GM23338 (cell line): ENCODE results near the gene ELFN1. TPM values are rescaled to one million over a fixed set of nuclear protein-coding genes. Genes with fewer than 3 reads are reported as not detected.
A peak's percentile ranks its signal among the peaks of the same experiment; 100 is the strongest.

ENCODE experiments used
- ATAC-seq: fragments of 200-7000 bp; cut with Tn5 transposase; 3 replicates; pipeline ENCODE4 v1.9.1; 2020
- DNase-seq: peaks from one replicate; pipeline ENCODE4 v3.0.0-alpha.2; 2015; ENCODE audit warnings: low spot score
- H2AFZ ChIP-seq: fragments of 200-600 bp; sonication (generic); 2 replicates; pipeline ENCODE4 v1.8.0; 2016; ENCODE audit warnings: antibody characterized with exemption, mild to moderate bottlenecking, moderate library complexity
- H3F3A ChIP-seq: fragments of 200-600 bp; sonication (generic); replicated peaks from 2 replicates; pipeline ENCODE4 v1.8.0; 2017; ENCODE audit warnings: antibody characterized with exemption, mixed run types, low read depth
- H3K27ac ChIP-seq: fragments of 200-600 bp; sonication (generic); 2 replicates; pipeline ENCODE4 v1.6.1; 2016; ENCODE audit warnings: low read depth
- H3K27me3 ChIP-seq: fragments of 200-600 bp; sonication (generic); 2 replicates; pipeline ENCODE4 v1.8.0; 2016; ENCODE audit warnings: mild to moderate bottlenecking, mixed run types, moderate library complexity; ENCODE audit not compliant: insufficient read depth
- H3K36me3 ChIP-seq: fragments of 200-600 bp; sonication (generic); 2 replicates; pipeline ENCODE4 v1.8.0; 2016; ENCODE audit warnings: mild to moderate bottlenecking; ENCODE audit not compliant: insufficient read depth
- H3K4me1 ChIP-seq: fragments of 200-600 bp; sonication (generic); 2 replicates; pipeline ENCODE4 v1.8.0; 2016; ENCODE audit warnings: mild to moderate bottlenecking, moderate library complexity; ENCODE audit not compliant: insufficient read depth
- H3K4me2 ChIP-seq: fragments of 200-600 bp; sonication (generic); 2 replicates; pipeline ENCODE4 v1.7.1; 2017; ENCODE audit warnings: mixed run types
- H3K4me3 ChIP-seq: fragments of 200-600 bp; sonication (generic); 2 replicates; pipeline ENCODE4 v1.6.1; 2016; ENCODE audit warnings: mixed run types
- H3K79me2 ChIP-seq: fragments of 200-600 bp; sonication (generic); replicated peaks from 2 replicates; pipeline ENCODE4 v1.8.0; 2017; ENCODE audit warnings: mild to moderate bottlenecking; ENCODE audit not compliant: insufficient read depth
- H3K9me2 ChIP-seq: fragments of 200-600 bp; sonication (generic); 2 replicates; pipeline ENCODE4 v1.8.0; 2017; ENCODE audit not compliant: insufficient read depth
- H4K20me1 ChIP-seq: fragments of 200-600 bp; sonication (generic); replicated peaks from 2 replicates; pipeline ENCODE4 v1.8.0; 2017; ENCODE audit warnings: mild to moderate bottlenecking; ENCODE audit not compliant: insufficient read depth
- H3K27ac Mint-ChIP-seq: 2 replicates; pipeline ENCODE4 v1.8.0; 2020; ENCODE audit warnings: inconsistent platforms, mild to moderate bottlenecking, moderate library complexity, mixed read lengths
- H3K27me3 Mint-ChIP-seq: 3 replicates; pipeline ENCODE4 v1.8.0; 2022; ENCODE audit warnings: low read depth, mild to moderate bottlenecking, moderate library complexity, mixed read lengths, inconsistent platforms; ENCODE audit not compliant: insufficient read depth, poor library complexity
- H3K36me3 Mint-ChIP-seq: 3 replicates; pipeline ENCODE4 v1.8.0; 2021; ENCODE audit warnings: low read depth, mild to moderate bottlenecking, inconsistent platforms, moderate library complexity, mixed read lengths
- H3K4me1 Mint-ChIP-seq: 3 replicates; pipeline ENCODE4 v1.8.0; 2020; ENCODE audit warnings: mild to moderate bottlenecking, inconsistent platforms, mixed read lengths
- H3K4me3 Mint-ChIP-seq: 3 replicates; pipeline ENCODE4 v1.8.0; 2021; ENCODE audit warnings: moderate library complexity, mild to moderate bottlenecking, inconsistent platforms, mixed read lengths
- H3K9me3 Mint-ChIP-seq: 3 replicates; pipeline ENCODE4 v1.8.0; 2020; ENCODE audit warnings: moderate library complexity, mild to moderate bottlenecking, inconsistent platforms, mixed read lengths
- CTCF ChIP-seq, 2 experiments: fragments of 200-600 bp in 1 of 2; sonication (generic) in 1 of 2; conservative IDR thresholded peaks; 2 replicates each; pipeline versions ENCODE4 v1.5.1 to v1.6.1; 2016 to 2017; ENCODE audit warnings: antibody characterized with exemption in 2 of 2, low read depth in 2 of 2, mild to moderate bottlenecking in 2 of 2, moderate library complexity in 1 of 2
- EZH2 ChIP-seq: fragments of 200-600 bp; sonication (generic); IDR thresholded peaks from one replicate; pipeline ENCODE4 v1.8.0; 2017; ENCODE audit warnings: antibody characterized with exemption, mild to moderate bottlenecking, low read depth; ENCODE audit not compliant: unreplicated experiment
- EZH2phosphoT487 ChIP-seq: fragments of 200-600 bp; sonication (generic); IDR thresholded peaks from one replicate; pipeline ENCODE4 v1.8.1; 2018; ENCODE audit warnings: antibody characterized with exemption; ENCODE audit not compliant: unreplicated experiment
- POLR2AphosphoS5 ChIP-seq: IDR thresholded peaks from 2 replicates; pipeline ENCODE4 v1.6.1; 2016; ENCODE audit warnings: antibody characterized with exemption, low read depth
- STAT1 ChIP-seq: IDR thresholded peaks from one replicate; pipeline ENCODE4 v1.6.1; 2016; ENCODE audit warnings: antibody characterized with exemption; ENCODE audit not compliant: unreplicated experiment
- ZNF462 ChIP-seq: fragments of 250-450 bp; sonication (Bioruptor Pico); IDR thresholded peaks from 2 replicates; pipeline ENCODE4 v1.5.0; 2020; ENCODE audit warnings: mild to moderate bottlenecking, moderate library complexity
- polyA plus RNA-seq: library from polyadenylated mRNA; unstranded; fragments of >200 nt; fragmentation: Nextera tagmentation; extraction: Ambion mirVana; gene quantifications from 2 replicates; pipeline ENCODE4 v1.2.1, GENCODE V29; 2016
- total RNA-seq: library from RNA; depleted of rRNA; stranded (reverse); fragments of >200 nt; shearing (Covaris generic); gene quantifications from 2 replicates; pipeline ENCODE4 v1.2.3, GENCODE V29; 2014

ELFN1 gene
- total and polyA plus RNA-seq, 2 experiments from 2014 or later, result 0.08 to 3.5 TPM

GRCh38 chr7:1639532-1640175 lies 30.4 kb upstream of the ELFN1 start (continued):
- TF ChIP-seq ZNF462 (no peak), EZH2 (no peak), STAT1 (no peak), POLR2AphosphoS5 (no peak), CTCF (conservative IDR thresholded peaks at IDR 0.05; ENCODE audit: low read depth in 2 of 2) (no peak)

GRCh38 chr7:1640376-1641172 lies 29.5 kb upstream of the ELFN1 start:
- Mint-ChIP-seq H3K4me3 (no peak overlapping the region), H3K27me3 (peaks cover 5% of the 10 kb centered on the region), H3K36me3 (peaks cover 8% of the 10 kb centered on the region; the same call in 2 of the 3 replicates), H3K9me3 (peaks cover 25% of the 10 kb centered on the region), H3K4me1 (no peaks in the 10 kb centered on the region; the same call in 2 of the 3 replicates), H3K27ac (no peak overlapping the region)
- ATAC-seq (peak; percentile 31; the same call in 2 of the 3 replicates), DNase-seq (no peak)
- Histone ChIP-seq H3K4me2 (no peak overlapping the region), H3K4me3 (no peak overlapping the region), H2AFZ (no peak overlapping the region), H3K27me3 (no peaks in the 10 kb centered on the region), H3K27ac (no peak overlapping the region), H3F3A (no peaks in the 10 kb centered on the region), H3K4me1 (no peaks in the 10 kb centered on the region), H3K79me2 (no peaks in the 10 kb centered on the region), H3K9me2 (no peaks in the 10 kb centered on the region), H3K36me3 (peaks cover 5% of the 10 kb centered on the region; the same call in 1 of the 2 replicates), H4K20me1 (no peaks in the 10 kb centered on the region)
- TF ChIP-seq CTCF (conservative IDR thresholded peaks at IDR 0.05; ENCODE audit: low read depth in 2 of 2) (peak; percentile 45 to 70; a peak in 3 of 4 replicates), EZH2phosphoT487 (no peak)
